UCSD-AML1 (cell line): ENCODE measurements around the gene CHRDL1.
"Not testable (repeated sequence)": the region's sequence is repeated elsewhere in the genome, so short reads cannot be mapped to it uniquely, and the experiment has no call there.

Experiments
- DNase-seq: peaks from one replicate; lab custom pipeline; 2025; ENCODE audit not compliant: unreplicated experiment; lab: John Stamatoyannopoulos, UW

CHRDL1 gene

DNA sequence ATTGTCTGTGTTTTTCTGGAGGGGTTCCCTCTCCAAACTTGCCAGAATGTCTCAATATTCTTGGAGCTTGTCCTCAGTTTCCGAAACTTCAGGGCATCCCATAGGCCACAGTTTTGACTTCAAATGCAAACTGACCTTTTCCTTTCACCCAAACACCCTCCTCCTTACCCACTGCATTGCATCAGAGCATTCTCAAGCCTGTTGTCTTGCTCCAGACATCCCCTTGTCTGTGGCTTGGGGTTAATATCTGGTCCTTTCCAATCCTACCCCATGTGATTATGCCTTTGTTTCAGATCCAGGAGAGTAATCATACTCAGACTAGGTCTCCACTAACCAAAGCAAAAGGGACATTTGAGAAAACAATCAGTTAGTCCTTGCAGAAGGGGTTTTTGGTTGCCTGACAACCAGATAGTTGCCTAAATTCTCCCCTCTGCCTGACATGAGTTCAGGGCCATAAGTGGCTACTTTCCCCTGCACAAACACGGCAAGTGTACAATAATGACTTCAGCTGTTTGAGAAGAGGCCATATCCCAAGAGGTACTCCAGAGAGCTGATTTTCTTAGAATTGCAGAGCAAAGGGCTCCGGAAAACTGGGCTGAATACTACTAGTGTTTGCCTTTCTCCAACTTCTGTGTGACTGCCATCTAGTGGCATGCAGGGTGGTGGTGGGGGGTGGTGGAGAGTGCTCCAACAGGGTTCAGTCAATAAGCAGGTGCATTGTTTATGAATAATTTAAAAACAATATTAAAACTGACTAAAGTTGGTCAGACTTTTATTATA lies 130.2 kb downstream of the CHRDL1 start:
- DNase-seq = peak; percentile 24

DNA sequence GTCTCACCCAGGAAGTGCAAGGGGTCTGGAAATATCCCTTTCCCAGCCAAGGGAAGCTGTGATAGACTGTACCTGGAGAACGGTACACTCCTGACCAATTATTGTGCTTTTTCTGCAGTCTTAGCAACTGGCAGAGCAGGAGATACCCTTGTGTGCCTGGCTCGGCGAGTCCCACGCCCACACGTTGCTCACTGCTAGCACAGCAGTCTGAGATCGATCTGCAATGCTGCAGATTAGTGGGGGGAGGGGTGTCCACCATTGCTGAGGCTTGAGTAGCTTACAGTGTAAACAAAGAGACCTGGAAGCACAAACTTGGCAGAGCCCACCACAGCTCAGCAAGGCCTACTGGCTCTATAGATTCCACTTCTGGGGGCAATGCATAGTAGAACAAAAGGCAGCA lies 138.5 kb downstream of the CHRDL1 start:
- DNase-seq = no peak

DNA sequence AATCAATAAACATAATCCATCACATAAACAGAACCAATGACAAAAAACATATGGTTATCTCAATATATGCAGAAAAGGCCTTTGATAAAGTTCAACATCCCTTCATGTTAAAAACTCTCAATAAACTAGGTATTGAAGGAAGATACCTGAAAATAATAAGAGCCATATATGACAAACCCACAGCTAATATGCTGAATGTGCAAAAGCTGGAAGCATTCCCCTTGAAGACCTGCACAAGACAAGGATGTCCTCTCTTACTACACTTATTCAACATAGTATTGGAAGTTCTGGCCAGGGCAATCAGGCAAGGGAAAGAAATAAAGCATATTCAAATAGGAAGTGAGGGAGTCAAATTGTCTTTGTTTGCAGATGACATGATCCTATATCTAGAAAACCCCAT lies 141.3 kb downstream of the CHRDL1 start:
- DNase-seq = not testable (repeated sequence)

DNA sequence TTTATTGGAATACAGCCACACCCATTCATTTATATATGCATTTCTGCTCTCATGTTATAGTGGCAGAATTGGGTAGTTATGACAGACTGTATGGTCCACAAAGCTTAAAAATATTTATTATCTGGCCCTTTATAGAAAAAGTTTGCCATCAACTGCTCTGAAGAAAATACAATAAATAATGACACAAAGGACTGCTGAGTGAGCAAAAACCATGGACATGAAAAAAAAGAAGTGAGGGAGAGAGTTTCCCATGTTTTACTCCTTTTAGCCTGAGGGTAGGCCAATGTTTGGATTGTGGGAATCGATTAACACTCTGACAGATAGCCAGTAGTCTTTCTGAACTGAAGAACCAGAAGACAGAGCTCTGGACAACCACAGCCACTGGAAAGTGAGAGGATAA lies 149.2 kb downstream of the CHRDL1 start:
- DNase-seq = no peak
